Breast epithelium (tissue), 4 donors: Measurements from ENCODE around the gene LAIR2. TPM values are rescaled to one million over a fixed set of nuclear protein-coding genes. Genes with fewer than 3 reads are reported as not detected.

ENCODE experiments used
- DNase-seq, 2 donors: peaks; one replicate each; pipeline ENCODE4 v3.0.0-alpha.2; 2019; ENCODE audit warnings: low spot score in 2 of 2
- H3K27ac ChIP-seq, 2 donors: fragments of 200-600 bp; sonication (generic) in 1 of 2; one replicate each; pipeline ENCODE4 v1.5.1; 2016 to 2019; ENCODE audit warnings: mild to moderate bottlenecking in 1 of 2
- H3K27me3 ChIP-seq, 2 donors: fragments of 200-600 bp; sonication (generic) in 1 of 2; one replicate each; pipeline versions ENCODE4 v1.5.1 to v1.6.0; 2017 to 2019; ENCODE audit warnings: control low read depth in 1 of 2, mild to moderate bottlenecking in 1 of 2
- H3K36me3 ChIP-seq: fragments of 200-600 bp; one replicate; pipeline ENCODE4 v1.5.1; 2019
- H3K4me1 ChIP-seq, 2 donors: fragments of 200-600 bp; sonication (generic); one replicate each; pipeline ENCODE4 v1.5.1; 2016 to 2019; ENCODE audit warnings: control low read depth in 1 of 2
- H3K4me3 ChIP-seq, 3 donors: fragments of 200-600 bp; sonication (generic); 1 replicate in 2 of 3; 2 replicates in 1 of 3; pipeline ENCODE4 v1.5.1; 2016 to 2019; ENCODE audit warnings: mild to moderate bottlenecking in 3 of 3, moderate library complexity in 2 of 3
- H3K9me3 ChIP-seq, 2 donors: fragments of 200-600 bp; sonication (generic) in 1 of 2; one replicate each; pipeline ENCODE4 v1.5.1; 2016 to 2019; ENCODE audit warnings: control low read depth in 1 of 2
- POLR2A ChIP-seq: fragments of 450-650 bp; IDR thresholded peaks from one replicate; pipeline ENCODE4 v1.6.1; 2016; ENCODE audit warnings: antibody characterized with exemption, mild to moderate bottlenecking, moderate library complexity
- POLR2AphosphoS5 ChIP-seq, 3 donors: sonication (generic); formaldehyde crosslinking; IDR thresholded peaks; one replicate each; pipeline ENCODE4 v1.6.1; 2017; ENCODE audit warnings: antibody characterized with exemption in 3 of 3
- intact Hi-C: fragments of 100-400 bp; cut with DNase I; formaldehyde crosslinking; loops from one replicate; pipeline ENCODE4 v1.15.1; 2023; ENCODE audit warnings: low total_unique reads
- total RNA-seq, 3 donors: library from RNA; depleted of rRNA; stranded (reverse); fragments of >200 nt; gene quantifications; one replicate each; pipeline ENCODE4 v1.1.0, GENCODE V29; 2016
- TF ChIP-seq, protein P1 (sequence below), 3 donors: fragments of 450-650 bp; IDR thresholded peaks; one replicate each; pipeline ENCODE4 v1.5.1; 2016 to 2017; ENCODE audit warnings: antibody characterized with exemption in 3 of 3, mild to moderate bottlenecking in 3 of 3, moderate library complexity in 3 of 3

Gene LAIR2
- total RNA-seq, 3 donors from 2014 or later: not detected

DNA sequence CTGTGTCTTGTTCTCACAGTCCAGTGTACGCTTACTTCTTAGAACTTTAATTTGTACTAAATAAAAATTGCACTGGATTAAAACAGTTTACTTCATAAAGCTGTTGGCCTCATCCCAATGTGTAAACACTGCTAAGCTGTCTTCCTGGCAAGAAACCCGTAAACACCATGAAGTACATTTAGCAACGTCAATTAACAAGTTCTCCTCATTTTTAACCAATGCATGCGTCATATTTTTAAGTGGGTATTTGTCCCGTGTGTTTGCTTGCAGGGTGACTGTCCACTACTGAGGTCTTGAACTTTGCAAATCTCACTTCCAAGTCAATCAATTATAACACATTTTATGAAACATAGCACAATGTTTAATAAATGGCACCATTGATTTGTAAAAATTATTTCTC is 28.2 kb downstream of the LAIR2 start:
- Histone ChIP-seq H3K27me3 (peaks cover 0 to 34% of the 10 kb centered on the region in 2 donors), H3K9me3 (no peaks in the 10 kb centered on the region), H3K4me1 (no peaks in the 10 kb centered on the region), H3K27ac (no peak overlapping the region), H3K36me3 (no peaks in the 10 kb centered on the region), H3K4me3 (no peak overlapping the region)
- intact Hi-C loops: no loop called here
- DNase-seq: no peak
- TF ChIP-seq, protein P1, sequence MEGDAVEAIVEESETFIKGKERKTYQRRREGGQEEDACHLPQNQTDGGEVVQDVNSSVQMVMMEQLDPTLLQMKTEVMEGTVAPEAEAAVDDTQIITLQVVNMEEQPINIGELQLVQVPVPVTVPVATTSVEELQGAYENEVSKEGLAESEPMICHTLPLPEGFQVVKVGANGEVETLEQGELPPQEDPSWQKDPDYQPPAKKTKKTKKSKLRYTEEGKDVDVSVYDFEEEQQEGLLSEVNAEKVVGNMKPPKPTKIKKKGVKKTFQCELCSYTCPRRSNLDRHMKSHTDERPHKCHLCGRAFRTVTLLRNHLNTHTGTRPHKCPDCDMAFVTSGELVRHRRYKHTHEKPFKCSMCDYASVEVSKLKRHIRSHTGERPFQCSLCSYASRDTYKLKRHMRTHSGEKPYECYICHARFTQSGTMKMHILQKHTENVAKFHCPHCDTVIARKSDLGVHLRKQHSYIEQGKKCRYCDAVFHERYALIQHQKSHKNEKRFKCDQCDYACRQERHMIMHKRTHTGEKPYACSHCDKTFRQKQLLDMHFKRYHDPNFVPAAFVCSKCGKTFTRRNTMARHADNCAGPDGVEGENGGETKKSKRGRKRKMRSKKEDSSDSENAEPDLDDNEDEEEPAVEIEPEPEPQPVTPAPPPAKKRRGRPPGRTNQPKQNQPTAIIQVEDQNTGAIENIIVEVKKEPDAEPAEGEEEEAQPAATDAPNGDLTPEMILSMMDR (IDR thresholded peaks at IDR 0.05): no peak
- no peak for TF ChIP-seq POLR2AphosphoS5 (IDR thresholded peaks at IDR 0.05)
- TF ChIP-seq POLR2A: no peak

DNA sequence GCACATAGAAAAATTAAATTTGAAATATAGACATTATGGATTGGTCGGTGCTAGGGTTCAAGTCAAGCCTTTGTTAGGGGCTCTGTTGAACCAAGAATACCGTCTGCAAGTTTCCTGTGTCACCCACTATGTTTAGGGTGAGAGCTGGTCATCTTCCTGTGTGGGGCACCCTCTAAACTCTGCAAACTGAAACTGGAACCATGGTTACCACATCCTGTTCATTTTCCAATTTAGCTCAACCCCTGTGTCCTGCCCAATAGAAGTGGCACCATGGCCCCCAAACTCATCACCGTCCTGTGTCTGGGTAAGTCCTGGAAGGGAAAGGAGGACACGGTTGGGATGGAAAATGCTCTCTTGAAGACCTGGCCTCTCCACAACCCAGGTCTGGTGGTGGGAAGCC is 29.9 kb downstream of the LAIR2 start:
- intact Hi-C loops: no loop called here
- peaks cover 0 to 36% of the 10 kb centered on the region in 2 donors for H3K27me3 ChIP-seq
- H3K4me3 ChIP-seq: no peak overlapping the region
- DNase-seq: no peak
- no peaks in the 10 kb centered on the region for H3K4me1 ChIP-seq
- no peak for TF ChIP-seq POLR2A
- TF ChIP-seq POLR2AphosphoS5 (IDR thresholded peaks at IDR 0.05): no peak
- TF ChIP-seq, protein P1 (IDR thresholded peaks at IDR 0.05): no peak
- H3K36me3 ChIP-seq: no peaks in the 10 kb centered on the region
- H3K27ac ChIP-seq: no peak overlapping the region
- H3K9me3 ChIP-seq: no peaks in the 10 kb centered on the region

DNA sequence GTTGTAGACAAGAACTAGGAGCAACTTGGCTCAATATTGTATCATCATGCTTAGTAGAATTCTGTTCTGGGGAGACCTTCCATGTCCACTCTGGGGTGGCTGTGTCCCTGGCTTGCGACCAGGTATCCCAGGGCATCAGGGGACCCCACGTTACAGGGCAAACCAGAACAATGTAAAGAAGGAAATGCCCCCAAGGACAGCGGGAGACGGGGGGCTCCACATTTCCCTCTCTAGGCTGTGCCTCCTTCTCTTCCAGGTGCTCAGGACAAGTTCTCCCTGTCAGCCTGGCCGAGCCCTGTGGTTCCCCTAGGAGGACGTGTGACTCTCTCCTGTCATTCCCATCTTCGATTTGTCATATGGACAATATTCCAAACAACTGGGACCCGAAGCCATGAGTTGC is 30.8 kb downstream of the LAIR2 start:
- H3K27me3 ChIP-seq: peaks cover 0 to 36% of the 10 kb centered on the region in 2 donors
- no peak for DNase-seq
- intact Hi-C loops: no loop called here
- H3K4me3 ChIP-seq: no peak overlapping the region
- no peaks in the 10 kb centered on the region for H3K9me3 ChIP-seq
- H3K36me3 ChIP-seq: no peaks in the 10 kb centered on the region
- TF ChIP-seq POLR2A: no peak
- no peak for TF ChIP-seq POLR2AphosphoS5 (IDR thresholded peaks at IDR 0.05)
- TF ChIP-seq, protein P1 (IDR thresholded peaks at IDR 0.05): no peak
- H3K27ac ChIP-seq: no peak overlapping the region
- no peaks in the 10 kb centered on the region for H3K4me1 ChIP-seq

DNA sequence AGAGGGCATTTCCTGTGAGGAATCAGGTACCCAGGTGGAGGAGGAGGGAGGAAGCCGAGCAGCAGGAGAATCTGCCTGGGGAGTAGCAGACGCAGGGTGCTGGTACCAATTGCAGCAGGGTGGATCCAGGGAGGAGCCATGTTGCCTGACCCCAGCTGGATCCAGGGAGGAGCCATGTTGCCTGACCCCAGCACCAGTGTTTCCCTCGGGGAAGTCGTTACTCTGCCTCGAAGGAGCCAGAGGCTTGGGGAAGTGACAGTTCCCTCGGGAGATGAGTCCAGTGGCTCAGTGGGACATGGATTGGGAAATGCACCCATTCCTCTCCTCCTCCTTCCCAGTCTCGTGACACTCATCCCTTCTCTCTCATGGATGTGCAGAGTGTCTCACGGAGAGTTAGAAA is 31.5 kb downstream of the LAIR2 start:
- Histone ChIP-seq H3K4me3 (no peak overlapping the region), H3K9me3 (no peaks in the 10 kb centered on the region), H3K27me3 (peaks cover 0 to 36% of the 10 kb centered on the region in 2 donors), H3K36me3 (no peaks in the 10 kb centered on the region), H3K27ac (no peak overlapping the region), H3K4me1 (no peaks in the 10 kb centered on the region)
- no peak for DNase-seq
- TF ChIP-seq, protein P1 (IDR thresholded peaks at IDR 0.05): no peak
- no peak for TF ChIP-seq POLR2A
- intact Hi-C loops: no loop called here

DNA sequence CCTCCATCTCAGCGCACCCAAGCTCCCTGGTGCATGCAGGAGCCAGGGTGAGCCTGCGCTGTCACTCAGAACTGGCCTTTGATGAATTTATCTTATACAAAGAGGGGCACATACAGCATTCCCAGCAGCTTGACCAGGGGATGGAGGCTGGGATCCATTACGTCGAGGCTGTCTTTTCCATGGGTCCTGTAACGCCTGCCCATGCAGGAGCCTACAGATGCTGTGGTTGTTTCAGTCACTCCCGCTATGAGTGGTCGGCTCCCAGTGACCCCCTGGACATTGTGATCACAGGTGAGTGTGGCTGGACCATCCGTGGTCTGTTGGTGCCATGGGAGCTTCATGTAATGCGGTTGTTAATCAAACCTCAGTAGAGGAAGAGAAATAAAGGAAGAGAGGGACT is 33.0 kb downstream of the LAIR2 start:
- H3K36me3 ChIP-seq: no peaks in the 10 kb centered on the region
- no peak for DNase-seq
- peaks cover 0 to 36% of the 10 kb centered on the region in 2 donors for H3K27me3 ChIP-seq
- no peak overlapping the region for H3K4me3 ChIP-seq
- no peak overlapping the region for H3K27ac ChIP-seq
- TF ChIP-seq POLR2A: no peak
- TF ChIP-seq, protein P1 (IDR thresholded peaks at IDR 0.05): no peak
- TF ChIP-seq POLR2AphosphoS5 (IDR thresholded peaks at IDR 0.05): no peak
- no peaks in the 10 kb centered on the region for H3K9me3 ChIP-seq
- no peaks in the 10 kb centered on the region for H3K4me1 ChIP-seq
- intact Hi-C loops: no loop called here
